Keratinocyte (primary cell): ENCODE data around the gene ARID1B.

ENCODE experiments used
- CTCF ChIP-seq, 3 experiments: IDR thresholded peaks in 1 of 3; conservative IDR thresholded peaks in 1 of 3; optimal IDR thresholded peaks in 1 of 3; 2 replicates in 2 of 3; 3 replicates in 1 of 3; pipeline versions ENCODE3 to v1.5.1; 2011; ENCODE audit warnings: low read length in 3 of 3, mild to moderate bottlenecking in 3 of 3, moderate library complexity in 2 of 3, control low read depth in 1 of 3, inconsistent platforms in 1 of 3; ENCODE audit not compliant: insufficient read depth in 2 of 3; ENCODE audit errors: extremely low read depth in 1 of 3
- EZH2 ChIP-seq: IDR thresholded peaks from one replicate; pipeline ENCODE4 v1.6.1; 2012; ENCODE audit warnings: inconsistent platforms, mild to moderate bottlenecking, low read length, moderate library complexity

- no peak for TF ChIP-seq EZH2
- no peak for TF ChIP-seq CTCF (optimal IDR thresholded peaks at IDR 0.05 in 1 of 3, IDR thresholded peaks at IDR 0.05 in 1 of 3, conservative IDR thresholded peaks at IDR 0.05 in 1 of 3; ENCODE audit: extremely low read depth in 1 of 3, insufficient read depth in 2 of 3, low read length in 3 of 3)
These were observed 104.8 kb downstream of the ARID1B start for GRCh38 chr6:156881687-156882629.
